DMS79 (cell line): Measurements from ENCODE around the gene VSNL1.
A peak's percentile ranks its signal among the peaks of the same experiment; 100 is the strongest.
"Not testable (repeated sequence)": the region's sequence is repeated elsewhere in the genome, so short reads cannot be mapped to it uniquely, and the experiment has no call there.

Experiments used
- DNase-seq: peaks from one replicate; lab custom pipeline; 2025; lab: John Stamatoyannopoulos, UW

VSNL1 gene

DNA sequence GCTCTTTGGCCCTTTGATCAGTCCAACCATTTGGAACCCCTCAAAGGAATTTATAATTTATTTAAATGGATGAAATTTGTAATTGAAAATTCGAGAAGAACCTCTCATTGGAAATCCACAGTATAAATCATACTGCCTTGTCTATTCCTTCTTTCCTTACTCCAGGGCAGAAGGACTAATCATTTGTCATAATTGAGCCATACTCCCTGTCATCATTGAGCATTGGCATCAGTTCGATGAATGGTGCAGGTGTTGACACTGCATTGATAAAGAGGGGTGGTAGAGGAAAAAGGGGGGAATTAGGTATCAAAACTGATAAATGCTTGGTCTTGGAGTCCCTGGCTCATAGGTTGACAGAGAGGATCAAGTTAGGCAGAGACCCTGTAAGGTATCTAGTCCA, 2.0 kb downstream of the VSNL1 start:
- DNase-seq, result no peak

DNA sequence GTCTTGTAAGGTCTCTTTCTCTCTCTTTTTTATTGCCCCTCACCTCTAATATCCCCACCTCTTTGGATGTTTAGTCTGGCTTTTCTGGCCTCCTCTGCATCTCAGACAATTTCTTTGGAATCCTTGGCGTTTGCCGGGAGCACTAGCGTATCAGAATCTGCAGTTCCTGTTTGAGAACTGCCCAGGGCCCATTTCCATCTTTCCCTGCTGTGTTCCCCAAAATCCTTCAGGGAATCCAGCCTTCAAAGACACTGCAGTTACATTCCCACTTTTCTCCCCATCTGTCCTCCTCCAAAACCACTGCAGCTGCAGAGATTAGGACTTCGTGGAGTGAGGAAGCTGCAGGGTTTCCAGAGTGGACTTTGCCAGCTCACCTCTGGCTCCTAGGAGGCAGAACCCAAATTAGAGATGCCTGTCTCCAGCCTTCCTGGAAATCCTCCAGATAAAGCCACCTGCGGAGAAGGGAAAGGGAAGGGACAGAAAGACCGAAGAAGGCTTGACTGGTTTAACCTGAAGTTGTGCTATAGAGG, 2.7 kb downstream of the VSNL1 start:
- no peak for DNase-seq

DNA sequence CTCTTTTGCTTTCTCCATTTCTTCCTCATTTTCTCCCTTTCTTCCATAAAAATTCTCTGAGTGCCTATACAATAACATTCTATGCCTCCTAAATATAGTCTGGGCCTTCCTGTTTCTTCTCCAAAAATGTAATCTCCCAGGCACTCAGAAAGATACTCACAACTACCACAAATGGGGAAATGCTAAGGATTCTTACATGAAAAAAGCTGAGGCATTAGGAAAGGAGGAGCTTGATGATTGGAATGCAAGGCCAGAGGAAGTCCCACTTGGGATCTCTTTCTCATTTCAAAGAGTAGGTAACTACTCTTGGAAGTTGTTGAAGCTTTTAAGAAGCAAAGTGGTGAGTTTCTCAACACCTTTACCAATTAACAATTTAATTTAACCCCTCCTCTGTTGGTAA, 3.4 kb downstream of the VSNL1 start:
- DNase-seq, result no peak

DNA sequence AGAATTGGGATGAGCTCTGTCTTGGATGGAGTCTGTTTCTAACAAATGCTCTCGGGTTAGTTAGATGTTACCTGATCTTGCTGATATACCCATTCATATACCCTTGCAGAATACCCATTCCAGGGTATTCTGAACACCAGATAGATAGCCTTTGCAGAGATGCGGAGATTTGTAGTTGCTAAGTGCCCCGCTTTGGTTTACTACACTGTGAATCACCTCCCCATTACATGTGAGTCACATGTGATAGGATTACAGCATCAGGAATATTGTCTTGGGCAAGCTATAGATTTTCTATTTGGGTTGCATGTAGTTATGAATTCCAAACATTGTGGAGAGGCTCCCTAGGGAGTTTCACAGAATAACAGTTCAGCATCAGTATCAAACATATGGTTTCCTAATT, 3.8 kb downstream of the VSNL1 start:
- no peak for DNase-seq

DNA sequence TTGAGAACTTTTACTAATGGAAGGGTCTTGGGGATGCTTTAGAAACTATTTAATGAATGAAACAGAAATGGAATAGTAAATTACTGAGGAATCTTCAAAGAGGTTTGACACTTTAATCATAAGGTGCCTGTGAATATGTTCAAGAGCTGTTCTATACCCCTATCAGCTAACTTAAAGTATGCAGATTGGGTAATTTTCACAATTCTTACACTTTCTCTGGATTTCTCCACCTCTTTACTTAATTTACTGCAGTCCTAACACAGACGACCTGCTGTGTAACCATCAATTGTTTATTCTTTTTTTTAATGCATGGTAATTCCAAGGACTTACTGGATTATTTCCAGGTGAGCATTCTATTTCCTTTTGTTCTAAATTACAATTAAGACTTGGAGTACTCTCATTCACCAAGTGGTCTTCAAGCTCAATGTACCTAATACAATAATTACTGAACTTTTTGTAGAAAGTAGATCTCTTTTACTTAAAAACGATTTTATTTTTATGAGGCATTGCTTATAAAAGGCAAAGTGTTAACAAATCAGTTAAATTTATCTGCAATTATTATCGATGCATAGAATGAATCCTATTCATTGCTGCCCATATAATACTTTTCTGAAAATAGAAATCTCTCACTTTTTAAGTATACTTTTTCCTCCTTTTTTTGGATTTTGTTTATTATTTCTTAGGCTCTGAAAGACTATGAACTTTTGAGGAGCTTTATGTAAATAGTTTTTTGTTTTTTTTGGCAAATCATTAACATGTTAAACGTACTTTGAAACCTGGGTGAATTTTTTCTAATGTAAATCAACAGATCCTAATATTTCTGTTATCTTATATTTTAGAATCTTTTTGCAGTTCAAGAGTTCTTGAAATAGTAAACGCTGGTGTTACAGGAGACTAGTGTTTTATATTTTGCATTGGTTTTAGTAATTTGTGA, 5.5 kb downstream of the VSNL1 start:
- peak; percentile 9 for DNase-seq

DNA sequence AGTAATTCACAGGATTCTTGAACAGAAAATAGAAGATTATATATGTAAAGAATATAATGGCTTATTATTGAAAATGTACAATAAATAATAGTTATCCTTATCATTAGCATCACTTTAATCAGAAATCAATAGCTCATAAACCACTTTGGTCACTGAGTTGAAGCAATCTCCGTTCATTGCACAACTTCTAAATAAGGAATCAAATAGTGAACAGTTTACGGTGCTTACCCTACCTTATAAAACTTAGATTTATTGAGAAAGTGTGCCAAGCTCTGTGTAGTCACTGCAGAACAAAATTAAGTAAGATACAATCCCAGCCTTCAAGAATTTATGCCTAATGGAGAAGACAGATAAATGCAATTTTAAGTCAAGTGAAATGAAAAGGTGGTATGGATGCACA, 6.7 kb downstream of the VSNL1 start:
- no peak for DNase-seq

DNA sequence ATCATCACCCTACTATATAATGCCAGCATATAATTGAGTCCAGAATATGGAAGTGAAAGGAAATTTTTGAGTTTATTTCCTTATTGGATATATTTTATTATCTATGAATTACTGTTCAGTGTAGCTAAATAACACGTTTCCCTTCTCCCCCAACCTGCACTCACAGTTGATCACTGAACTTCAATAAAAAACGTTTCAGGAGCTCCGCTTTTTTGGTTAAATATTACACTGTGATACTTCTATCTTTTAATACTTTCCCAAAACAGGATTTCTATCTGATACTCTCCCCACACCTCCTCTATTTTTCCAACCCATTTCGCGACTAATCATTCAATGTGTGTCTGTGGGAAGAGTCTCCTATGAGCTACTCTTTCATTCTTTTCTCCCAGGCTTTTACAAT, 7.2 kb downstream of the VSNL1 start:
- no peak for DNase-seq

DNA sequence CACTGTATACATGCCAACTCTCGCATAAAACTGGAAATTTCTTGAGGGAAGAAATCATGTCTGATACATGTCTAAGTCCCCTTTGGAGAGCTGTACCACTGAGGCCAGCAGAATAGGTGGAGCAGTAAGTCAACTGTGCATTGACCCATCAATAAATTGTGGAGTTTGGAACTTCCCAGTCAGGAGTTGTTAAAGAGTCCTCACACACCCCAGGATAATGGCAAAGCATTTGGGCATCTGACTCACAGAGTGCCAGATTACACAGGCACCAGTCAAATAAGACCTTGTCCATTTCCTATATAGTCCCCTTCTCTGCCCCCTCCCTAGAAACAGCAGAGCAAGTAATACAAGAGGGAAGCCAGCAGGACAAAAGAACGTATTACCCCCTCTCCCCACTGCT, 10.4 kb downstream of the VSNL1 start:
- no peak for DNase-seq

DNA sequence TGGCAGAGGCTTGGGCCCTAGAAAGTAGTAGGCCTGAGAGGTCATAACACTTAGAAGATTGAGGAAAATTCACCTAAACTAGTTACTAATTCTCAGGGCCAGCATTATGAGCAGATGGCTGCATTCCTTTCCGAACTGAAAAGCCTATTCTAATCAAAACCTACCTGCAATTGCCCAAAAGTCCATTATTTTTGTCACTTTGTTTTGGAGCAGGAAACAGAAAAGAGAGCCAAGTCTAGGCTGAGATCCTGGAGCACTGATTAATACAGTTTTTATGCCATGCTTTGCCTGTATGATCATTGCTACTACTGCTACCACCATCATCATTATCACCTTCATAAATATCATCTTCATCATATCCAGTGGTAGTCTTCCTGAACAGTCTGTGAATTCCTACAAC, 14.7 kb downstream of the VSNL1 start:
- no peak for DNase-seq

DNA sequence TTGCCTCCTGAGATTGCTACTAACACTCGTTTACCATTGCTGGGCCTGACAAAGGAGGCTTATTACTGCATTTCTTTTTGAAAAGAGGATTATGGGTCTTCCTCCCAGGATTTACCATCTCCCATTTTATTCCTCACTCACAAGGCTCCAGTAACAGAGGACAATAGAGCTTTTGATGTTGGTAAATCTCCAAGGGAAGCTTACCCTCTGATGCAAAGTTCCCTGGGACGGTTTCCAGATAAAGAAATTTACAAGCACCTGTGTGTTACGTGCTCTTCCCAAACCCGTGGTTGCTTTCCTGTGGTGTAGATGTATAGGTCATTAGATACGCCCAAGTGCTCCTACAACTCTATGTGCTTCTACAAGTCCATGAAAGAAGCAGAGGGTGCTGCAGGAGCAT, 17.1 kb downstream of the VSNL1 start:
- peak; percentile 25 for DNase-seq

DNA sequence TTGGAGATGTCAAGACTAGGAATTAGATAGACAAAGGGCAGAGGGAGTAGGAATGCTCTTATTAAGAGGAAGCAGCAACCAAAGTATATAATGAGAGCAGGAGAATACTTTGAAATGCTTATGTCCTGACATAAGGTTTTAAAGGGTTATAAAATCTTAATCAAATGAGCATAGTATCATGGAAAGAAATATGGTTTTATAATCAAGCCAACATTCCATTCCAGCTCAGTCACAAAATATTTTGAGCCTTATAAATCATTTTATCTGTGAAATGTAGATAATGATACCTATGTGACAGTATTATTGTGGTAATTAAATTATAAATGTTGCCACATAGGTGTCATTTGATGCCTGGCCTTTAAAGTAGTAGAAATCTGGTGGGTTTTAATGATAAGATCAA, 17.6 kb downstream of the VSNL1 start:
- DNase-seq, result no peak

DNA sequence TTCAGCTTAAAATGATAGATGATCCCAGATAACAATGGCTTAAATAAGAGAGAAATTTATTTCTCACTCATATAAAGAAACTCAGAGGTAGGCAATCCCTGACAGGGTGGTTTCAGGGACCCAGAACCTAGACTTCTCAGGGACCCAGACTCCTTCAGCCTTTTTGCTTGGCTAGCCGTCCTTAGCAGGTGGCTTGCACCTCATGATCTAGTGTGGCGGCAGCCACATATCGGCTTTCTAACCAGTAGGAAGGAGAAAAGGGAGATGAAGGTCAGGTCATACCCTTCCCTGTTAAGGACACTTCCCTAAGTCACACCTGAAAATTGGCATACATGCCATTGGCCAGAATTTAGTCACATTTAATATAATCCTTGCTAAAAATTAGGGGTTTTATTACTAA, 18.4 kb downstream of the VSNL1 start:
- no peak for DNase-seq

DNA sequence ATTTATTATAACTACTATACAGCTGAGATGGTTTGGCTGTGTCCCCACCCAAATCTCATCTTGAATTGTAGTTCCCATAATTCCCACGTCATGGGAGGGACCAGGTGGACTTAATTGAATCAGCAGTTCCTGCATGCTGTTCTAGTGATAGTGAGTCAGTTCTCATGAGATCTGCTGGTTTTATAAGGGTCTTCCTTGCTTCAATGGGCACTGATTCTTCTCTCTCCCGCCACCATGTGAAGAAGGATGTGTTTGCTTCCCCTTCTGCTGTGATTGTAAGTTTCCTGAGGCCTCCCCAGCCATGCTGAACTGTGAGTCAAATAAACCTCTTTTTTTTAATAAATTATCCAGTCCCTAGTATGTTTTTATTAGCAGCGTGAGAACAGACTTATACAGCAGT, 25.2 kb downstream of the VSNL1 start:
- DNase-seq, result not testable (repeated sequence)

DNA sequence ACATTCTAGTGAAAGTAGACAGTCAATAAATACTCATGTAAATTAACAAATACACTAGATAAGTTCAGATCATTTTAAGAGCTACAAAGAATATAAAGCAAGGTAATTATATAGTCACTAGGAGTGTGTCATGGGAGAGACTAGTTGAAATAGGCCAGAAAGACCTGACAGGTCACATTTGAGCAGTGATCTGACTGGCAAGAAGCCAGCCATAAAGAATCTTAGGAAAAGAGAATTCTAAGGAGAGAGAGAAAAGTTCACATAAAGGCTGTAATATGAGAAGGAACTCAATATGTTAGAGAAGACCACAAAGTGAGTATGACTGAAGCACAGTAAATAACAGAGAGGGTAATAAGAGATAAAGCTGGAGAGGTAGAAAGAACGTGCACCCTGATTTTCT, 31.2 kb downstream of the VSNL1 start:
- DNase-seq, result no peak

DNA sequence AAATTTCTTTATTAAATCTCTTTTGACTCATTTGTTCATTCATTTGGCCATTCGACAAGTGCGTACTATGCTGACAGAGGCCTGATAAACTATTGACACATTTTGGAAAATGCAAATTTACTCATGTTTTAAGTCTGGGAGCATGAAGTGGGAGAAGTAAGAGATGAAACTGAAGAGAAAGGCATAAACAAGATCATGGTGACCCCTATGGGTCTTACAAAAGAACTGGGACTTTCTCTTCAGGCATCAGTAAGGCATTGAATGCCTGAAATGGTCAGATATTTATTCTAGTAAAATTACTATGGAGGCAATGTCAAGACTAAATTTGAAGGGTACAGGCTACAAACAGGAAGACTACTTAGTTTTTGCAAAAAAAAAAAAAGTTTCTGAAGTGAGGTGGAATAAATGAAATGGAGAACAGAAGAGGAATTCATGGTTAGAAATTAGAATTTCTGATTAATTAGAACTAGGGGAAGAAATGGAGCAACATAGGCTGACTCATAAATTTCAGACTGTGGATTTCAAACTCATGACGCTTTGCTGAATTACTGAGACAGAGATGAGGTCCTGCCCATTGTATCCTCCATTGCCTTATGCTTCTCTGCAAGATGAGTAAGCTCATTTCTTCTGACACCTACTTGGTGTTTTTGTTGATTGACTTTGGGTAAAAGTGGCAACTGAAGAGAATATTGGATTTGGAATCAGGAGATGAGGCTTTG, 32.7 kb downstream of the VSNL1 start:
- DNase-seq, result no peak

DNA sequence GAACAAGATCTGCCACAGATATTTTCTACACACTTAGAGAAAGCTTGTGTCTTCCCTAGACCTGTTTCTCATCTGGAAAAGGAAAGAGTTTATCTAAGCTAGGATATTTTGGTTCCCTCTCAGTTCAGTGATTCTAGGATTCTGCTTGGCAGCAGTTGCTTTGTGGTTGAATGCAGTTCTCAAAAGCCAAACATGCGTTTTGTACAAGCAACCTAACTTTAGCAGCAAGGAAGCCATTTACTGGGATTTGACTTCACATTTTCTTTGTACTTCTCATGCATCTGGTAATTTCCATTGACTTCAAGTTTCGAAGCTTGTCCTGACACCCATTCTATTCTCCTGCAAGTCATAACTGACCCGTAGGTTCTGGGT, 33.3 kb downstream of the VSNL1 start:
- no peak for DNase-seq

DNA sequence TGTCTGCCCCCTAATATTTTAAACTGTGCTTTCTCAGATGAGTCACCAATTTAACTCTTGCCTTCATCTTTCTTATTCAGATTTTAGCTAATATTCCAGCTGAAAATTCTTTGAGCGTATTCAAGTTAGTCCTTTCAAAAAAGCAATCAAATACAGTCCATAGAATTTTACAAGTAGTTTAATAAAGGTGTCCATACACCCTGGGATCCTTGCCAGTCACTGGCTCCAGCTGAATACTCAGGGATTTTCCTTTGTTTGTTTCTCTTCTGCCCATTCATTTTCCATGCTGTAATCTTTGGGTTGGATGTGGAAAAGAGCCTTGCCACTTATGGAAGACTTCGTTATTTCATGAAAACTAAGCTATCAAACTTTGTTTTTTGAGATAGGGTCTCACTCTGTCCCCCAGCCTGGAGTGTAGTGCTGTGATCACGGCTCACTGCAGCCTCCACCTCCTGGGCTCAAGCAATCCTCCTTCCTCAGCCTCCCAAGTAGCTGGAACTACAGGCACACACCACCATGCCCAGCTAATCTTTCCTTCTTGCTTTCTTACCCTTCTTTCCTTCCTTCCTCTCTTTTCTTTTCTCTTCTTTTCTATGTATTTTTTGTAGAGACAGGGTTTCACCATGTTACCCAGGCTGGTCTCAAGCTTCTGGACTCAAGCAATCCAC, 34.0 kb downstream of the VSNL1 start:
- no peak for DNase-seq

DNA sequence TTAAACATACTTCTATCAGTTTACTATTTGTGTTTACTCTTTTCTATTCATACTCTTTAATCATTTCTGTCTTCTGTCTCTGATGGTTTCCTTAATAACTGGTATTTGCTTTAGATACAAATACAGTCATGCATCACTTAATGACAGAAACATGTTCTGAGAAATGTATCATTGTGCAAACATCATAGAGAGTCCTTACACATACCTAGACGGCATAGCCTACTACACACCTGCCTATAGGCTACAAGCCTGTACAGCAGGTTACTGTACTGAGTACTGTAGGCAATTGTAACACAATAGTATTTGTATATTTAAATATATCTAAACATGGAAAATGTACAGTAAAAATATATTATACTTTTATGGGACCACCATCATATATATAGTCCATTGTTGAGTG, 36.3 kb downstream of the VSNL1 start:
- DNase-seq, result peak; percentile 11

DNA sequence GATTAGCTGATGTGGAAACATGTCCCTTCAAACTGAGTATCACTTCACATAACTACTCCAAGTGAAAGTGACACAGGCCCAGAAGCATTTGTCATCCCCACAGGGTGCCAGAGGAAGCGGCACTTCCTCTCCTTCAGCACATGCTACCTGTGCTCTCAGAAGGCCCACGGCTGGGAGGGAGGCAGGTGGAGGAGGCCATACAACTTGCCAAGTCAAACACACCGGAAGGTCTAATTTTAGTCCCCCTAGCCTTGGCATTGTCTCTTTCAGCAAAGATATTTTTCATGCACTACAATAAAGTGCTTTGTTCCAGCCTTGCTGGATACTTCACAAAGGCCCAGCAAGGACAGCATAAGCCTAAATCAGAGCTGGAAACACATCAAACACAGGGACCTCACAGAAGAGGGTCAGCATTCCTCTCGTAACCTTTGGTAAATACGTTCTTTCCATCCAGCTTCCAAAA, 38.0 kb downstream of the VSNL1 start:
- DNase-seq, result no peak

DNA sequence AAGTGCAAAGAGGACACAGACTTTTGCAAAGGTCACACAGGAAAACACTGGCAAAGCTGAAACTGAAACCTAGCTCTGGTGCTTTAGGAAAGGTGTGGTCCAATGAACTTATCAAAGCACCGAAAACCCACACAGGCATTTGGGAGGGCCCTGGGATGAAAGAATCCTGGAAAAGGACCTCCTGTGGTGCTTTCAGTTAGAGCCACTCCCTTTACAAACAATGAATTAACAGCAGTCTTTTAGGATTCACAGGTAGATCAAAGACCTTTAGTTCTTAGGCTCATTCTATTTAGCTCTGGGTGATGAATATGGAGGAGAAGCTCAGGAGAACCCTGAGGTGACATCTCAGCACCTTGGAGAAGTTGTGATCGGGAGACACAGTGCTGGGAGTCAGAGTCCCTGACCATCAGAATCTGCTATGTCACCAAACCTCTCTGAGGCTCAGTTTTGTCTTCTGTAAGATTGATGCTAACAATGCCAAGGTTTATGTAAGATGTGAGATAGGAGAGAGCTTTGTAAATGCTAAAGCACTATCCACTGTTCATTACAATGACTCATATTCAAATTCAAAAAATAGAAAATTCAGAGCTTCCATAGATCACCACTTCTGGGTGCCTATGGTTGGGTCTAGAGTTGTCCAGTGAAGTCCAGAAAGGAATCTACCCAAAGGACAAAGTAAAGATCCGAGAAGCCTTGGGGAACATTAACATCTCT, 39.3 kb downstream of the VSNL1 start:
- no peak for DNase-seq

DNA sequence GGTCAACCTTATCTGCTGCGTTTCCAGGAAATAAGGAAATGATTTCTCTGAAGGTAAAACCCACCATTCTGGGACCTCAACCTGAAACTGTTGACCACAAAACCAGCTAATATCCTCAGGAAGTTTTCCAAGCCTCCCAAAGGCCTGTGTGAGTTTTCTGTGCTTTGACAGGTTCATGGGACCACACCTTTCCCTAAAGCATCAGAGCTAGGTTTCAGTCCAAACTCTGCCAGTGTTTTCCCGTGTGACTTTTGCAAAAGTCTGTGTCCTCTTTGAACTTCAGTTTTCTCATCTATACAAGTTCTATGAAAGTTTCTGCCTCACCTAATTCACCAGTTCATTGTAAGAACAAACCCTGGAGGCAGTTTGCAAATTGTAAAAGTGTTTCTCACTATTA, 39.8 kb downstream of the VSNL1 start:
- no peak for DNase-seq

DNA sequence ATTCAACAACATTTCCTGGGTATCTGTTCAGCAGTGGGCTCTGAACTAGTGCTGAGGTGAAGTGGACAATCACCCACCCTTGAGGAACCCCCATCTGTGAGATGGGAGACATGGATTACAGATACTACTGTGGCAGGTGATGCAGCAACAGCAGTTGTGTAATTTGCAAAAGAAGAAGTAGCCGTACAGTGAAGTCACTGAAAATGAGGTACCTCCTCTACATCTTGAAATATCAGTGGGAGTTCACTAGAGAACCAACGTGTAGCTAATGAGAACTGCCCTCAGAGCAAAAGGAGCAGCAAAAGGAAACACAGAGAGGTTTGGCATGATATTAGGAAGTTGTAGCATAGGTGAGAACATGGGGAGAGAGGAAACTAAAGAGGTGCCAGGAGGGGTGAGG, 41.3 kb downstream of the VSNL1 start:
- no peak for DNase-seq
